ENCODE data around the gene TMC4.

Gene TMC4

DNA sequence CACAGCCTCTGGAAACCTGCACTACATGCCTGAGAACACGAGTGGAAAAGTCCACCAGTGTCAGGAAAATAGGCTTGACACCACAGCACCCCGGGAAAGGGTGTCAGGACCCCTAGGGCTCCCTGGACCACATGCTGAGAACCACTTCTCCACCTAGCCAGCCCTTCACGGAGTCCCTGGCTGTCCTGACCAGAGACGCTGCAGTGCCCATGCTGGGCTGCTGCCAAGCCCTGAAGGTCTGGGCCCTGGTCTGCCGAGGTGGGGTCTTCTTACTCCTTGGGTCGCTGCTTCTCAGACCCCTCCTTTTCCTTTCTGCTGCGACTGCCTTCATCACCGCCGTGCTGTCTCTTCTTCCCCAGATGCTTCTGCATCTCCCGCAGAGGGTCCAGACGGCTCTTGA lies 16.5 kb downstream of the TMC4 start:
- no peak overlapping the region for H3K27ac ChIP-seq
- peaks cover 48 to 69% (median 67%) of the 10 kb centered on the region in 3 donors for H3K36me3 ChIP-seq
- intact Hi-C loops (cut with DNase I; ENCODE audit: low total_unique reads) = no loop called here

GRCh38 chr19:54155694-54156093 lies 17.3 kb downstream of the TMC4 start:
- intact Hi-C loops (cut with DNase I; ENCODE audit: low total_unique reads) = no loop called here
- no peak for TF ChIP-seq CTCF (IDR thresholded peaks at IDR 0.05)
- no peak for DNase-seq
- H3K4me1 ChIP-seq = peaks cover 0 to 20% (median 17%) of the 10 kb centered on the region in 4 donors
- H3K27me3 ChIP-seq = no peaks in the 10 kb centered on the region
- H3K27ac ChIP-seq = no peak overlapping the region
- peaks cover 48 to 77% (median 75%) of the 10 kb centered on the region in 3 donors for H3K36me3 ChIP-seq
- H3K9me3 ChIP-seq = no peaks in the 10 kb centered on the region
- no peak overlapping the region for H3K4me3 ChIP-seq

More for the DNA sequence above, 16.5 kb downstream of the TMC4 start:
- no peaks in the 10 kb centered on the region for H3K9me3 ChIP-seq
- no peak for DNase-seq
- TF ChIP-seq CTCF (IDR thresholded peaks at IDR 0.05) = no peak
- no peak overlapping the region for H3K4me3 ChIP-seq
- peaks cover 0 to 27% (median 21%) of the 10 kb centered on the region in 4 donors for H3K4me1 ChIP-seq
- H3K27me3 ChIP-seq = no peaks in the 10 kb centered on the region

GRCh38 chr19:54154603-54155345 lies 18.2 kb downstream of the TMC4 start:
- DNase-seq = no peak
- Histone ChIP-seq H3K27me3 (no peaks in the 10 kb centered on the region), H3K9me3 (no peaks in the 10 kb centered on the region), H3K27ac (no peak overlapping the region), H3K36me3 (peaks cover 48 to 86% (median 84%) of the 10 kb centered on the region in 3 donors), H3K4me1 (peaks cover 0 to 13% (median 10%) of the 10 kb centered on the region in 4 donors), H3K4me3 (no peak overlapping the region)
- intact Hi-C loops (cut with DNase I; ENCODE audit: low total_unique reads) = no loop called here
- no peak for TF ChIP-seq CTCF (IDR thresholded peaks at IDR 0.05)

DNA sequence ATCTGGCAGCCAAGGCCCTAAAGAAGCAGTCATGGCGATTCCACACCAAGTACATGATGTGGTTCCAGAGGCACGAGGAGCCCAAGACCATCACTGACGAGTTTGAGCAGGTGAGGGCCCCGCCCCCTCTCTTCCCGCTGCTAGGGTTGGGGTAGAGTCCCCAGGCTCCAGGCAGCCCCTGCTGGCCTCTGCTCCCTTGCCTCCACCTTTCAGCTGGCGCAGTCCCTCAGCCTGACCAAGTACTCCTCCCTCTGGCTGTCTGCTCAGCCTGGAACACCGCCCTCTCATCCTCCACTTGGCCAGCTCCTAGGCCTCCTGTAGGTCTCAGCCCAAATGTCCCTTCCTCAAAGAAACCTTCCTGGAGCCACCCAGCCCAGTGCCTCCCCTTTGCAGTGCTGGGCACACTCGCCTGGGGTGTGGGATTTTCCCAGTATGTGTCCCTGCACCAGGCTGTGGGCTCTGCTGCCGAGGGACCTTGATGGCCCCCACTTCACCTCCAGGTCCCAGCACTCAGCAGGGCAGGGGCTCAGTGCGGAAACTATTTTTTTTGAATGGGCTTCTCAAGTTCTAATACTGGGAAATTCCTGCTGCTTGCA lies 19.1 kb downstream of the TMC4 start:
- no peak for TF ChIP-seq CTCF (IDR thresholded peaks at IDR 0.05)
- intact Hi-C loops (cut with DNase I; ENCODE audit: low total_unique reads) = no loop called here
- no peak overlapping the region for H3K4me3 ChIP-seq
- H3K36me3 ChIP-seq = peaks cover 54 to 95% (median 94%) of the 10 kb centered on the region in 3 donors
- no peaks in the 10 kb centered on the region for H3K27me3 ChIP-seq
- H3K27ac ChIP-seq = no peak overlapping the region
- H3K4me1 ChIP-seq = peaks cover 0 to 11% (median 8%) of the 10 kb centered on the region in 4 donors
- H3K9me3 ChIP-seq = no peaks in the 10 kb centered on the region
- no peak for DNase-seq

GRCh38 chr19:54152878-54153524 lies 20.0 kb downstream of the TMC4 start:
- peaks cover 62 to 100% (median 99%) of the 10 kb centered on the region in 3 donors for H3K36me3 ChIP-seq
- H3K4me1 ChIP-seq = peaks cover 0 to 3% (median under 1%) of the 10 kb centered on the region in 4 donors
- no peak overlapping the region for H3K27ac ChIP-seq
- TF ChIP-seq CTCF (IDR thresholded peaks at IDR 0.05) = no peak
- H3K27me3 ChIP-seq = no peaks in the 10 kb centered on the region
- H3K9me3 ChIP-seq = no peaks in the 10 kb centered on the region
- intact Hi-C loops (cut with DNase I; ENCODE audit: low total_unique reads) = no loop called here
- DNase-seq = no peak
- no peak overlapping the region for H3K4me3 ChIP-seq

Data from tibial artery (tissue), 4 donors.